ENCODE results near the gene CCDC30. TPM values are rescaled to one million over a fixed set of nuclear protein-coding genes. Genes with fewer than 3 reads are reported as not detected.

Gene CCDC30
- total and polyA plus RNA-seq, 2 experiments from 2014 or later = 2.6 to 12.9 TPM

GRCh38 chr1:42692461-42692860 lies 229.4 kb downstream of the CCDC30 start:
- no peak overlapping the region for H3K4me3 ChIP-seq
- no peak for TF ChIP-seq EZH2 (IDR thresholded peaks at IDR 0.05; ENCODE audit: borderline replicate concordance)
- no peak for TF ChIP-seq EZH2phosphoT487 (IDR thresholded peaks at IDR 0.05; ENCODE audit: low read depth, severe bottlenecking, unreplicated experiment)
- TF ChIP-seq CTCF (IDR thresholded peaks at IDR 0.05; ENCODE audit: poor library complexity) = no peak
- H3K27me3 ChIP-seq = no peaks in the 10 kb centered on the region
- WGBS (ENCODE audit: low lambda C conversion rate, missing lambda C conversion rate) = 39% methylated on average over 5 of the region's 5 CpGs
- peak; percentile 52 for DNase-seq (ENCODE audit: low spot score)
- peaks cover 98% of the 10 kb centered on the region for H3K79me2 ChIP-seq
- H2AFZ ChIP-seq = no peak overlapping the region
- peaks cover 81% of the 10 kb centered on the region for H4K20me1 ChIP-seq (ENCODE audit: insufficient read depth, poor library complexity, severe bottlenecking)
- H3K9me3 ChIP-seq (ENCODE audit: low read depth) = no peaks in the 10 kb centered on the region
- peak overlapping the region; percentile 85 for H3K27ac ChIP-seq
- H3K36me3 ChIP-seq (replicated peaks; ENCODE audit: insufficient read depth, low read depth) = no peaks in the 10 kb centered on the region
- no peaks in the 10 kb centered on the region for H3K9me2 ChIP-seq (replicated peaks; ENCODE audit: insufficient read depth)
- H3K4me2 ChIP-seq = peak overlapping the region; percentile 68
- peaks cover 46% of the 10 kb centered on the region for H3K4me1 ChIP-seq (ENCODE audit: insufficient read depth)

- peaks cover 98% of the 10 kb centered on the region for H3K79me2 ChIP-seq
- no peaks in the 10 kb centered on the region for H3K36me3 ChIP-seq (replicated peaks; ENCODE audit: insufficient read depth, low read depth)
- no peaks in the 10 kb centered on the region for H3K27me3 ChIP-seq
- no peak for TF ChIP-seq CTCF (IDR thresholded peaks at IDR 0.05; ENCODE audit: poor library complexity)
- TF ChIP-seq EZH2 (IDR thresholded peaks at IDR 0.05; ENCODE audit: borderline replicate concordance) = no peak
- TF ChIP-seq EZH2phosphoT487 (IDR thresholded peaks at IDR 0.05; ENCODE audit: low read depth, severe bottlenecking, unreplicated experiment) = no peak
- peak overlapping the region; percentile 68 for H3K4me2 ChIP-seq
- peaks cover 46% of the 10 kb centered on the region for H3K4me1 ChIP-seq (ENCODE audit: insufficient read depth)
- H3K9me2 ChIP-seq (replicated peaks; ENCODE audit: insufficient read depth) = no peaks in the 10 kb centered on the region
- no peaks in the 10 kb centered on the region for H3K9me3 ChIP-seq (ENCODE audit: low read depth)
- no peak overlapping the region for H3K4me3 ChIP-seq
- peak overlapping the region; percentile 85 for H3K27ac ChIP-seq
- no peak overlapping the region for H2AFZ ChIP-seq
- WGBS (ENCODE audit: low lambda C conversion rate, missing lambda C conversion rate) = 71% methylated on average over 2 of the region's 2 CpGs
- H4K20me1 ChIP-seq (ENCODE audit: insufficient read depth, poor library complexity, severe bottlenecking) = peaks cover 76% of the 10 kb centered on the region
- no peak for DNase-seq (ENCODE audit: low spot score)
Observed at GRCh38 chr1:42692911-42693310, 229.8 kb downstream of the CCDC30 start.

- Histone ChIP-seq H3K4me3 (no peak overlapping the region), H2AFZ (no peak overlapping the region), H3K4me1 (ENCODE audit: insufficient read depth) (peaks cover 9% of the 10 kb centered on the region), H3K27ac (no peak overlapping the region), H4K20me1 (ENCODE audit: insufficient read depth, poor library complexity, severe bottlenecking) (peaks cover 24% of the 10 kb centered on the region), H3K27me3 (no peaks in the 10 kb centered on the region), H3K36me3 (replicated peaks; ENCODE audit: insufficient read depth, low read depth) (no peaks in the 10 kb centered on the region), H3K4me2 (no peak overlapping the region), H3K9me3 (ENCODE audit: low read depth) (no peaks in the 10 kb centered on the region), H3K79me2 (peaks cover 69% of the 10 kb centered on the region), H3K9me2 (replicated peaks; ENCODE audit: insufficient read depth) (no peaks in the 10 kb centered on the region)
- TF ChIP-seq CTCF (IDR thresholded peaks at IDR 0.05; ENCODE audit: poor library complexity) = no peak
- no peak for TF ChIP-seq EZH2 (IDR thresholded peaks at IDR 0.05; ENCODE audit: borderline replicate concordance)
- TF ChIP-seq EZH2phosphoT487 (IDR thresholded peaks at IDR 0.05; ENCODE audit: low read depth, severe bottlenecking, unreplicated experiment) = no peak
- 98% methylated on average over 4 of the region's 4 CpGs for WGBS (ENCODE audit: low lambda C conversion rate, missing lambda C conversion rate)
- no peak for DNase-seq (ENCODE audit: low spot score)
Observed at GRCh38 chr1:42698081-42698813, 235.2 kb downstream of the CCDC30 start.

All from hepatocyte (in vitro differentiated cells).